RPMI7951 (cell line): ENCODE results near the gene KIAA2012. TPM values are rescaled to one million over a fixed set of nuclear protein-coding genes. Genes with fewer than 3 reads are reported as not detected.
"Not testable (repeated sequence)": the region's sequence is repeated elsewhere in the genome, so short reads cannot be mapped to it uniquely, and the experiment has no call there.

ENCODE experiments used
- DNase-seq: peaks from one replicate; pipeline ENCODE4 v3.0.0-alpha.2; 2012; ENCODE audit warnings: low read depth
- total RNA-seq: library from RNA; depleted of rRNA; stranded (reverse); fragments of >200 nt; shearing (Covaris generic); gene quantifications from 2 replicates; pipeline ENCODE4 v1.2.3, GENCODE V29; 2014

The KIAA2012 gene
- total RNA-seq, 1 experiment from 2014 or later = under 0.01 TPM

GRCh38 chr2:202115479-202115971 is 42.5 kb downstream of the KIAA2012 start:
- peak; percentile 73 for DNase-seq

DNA sequence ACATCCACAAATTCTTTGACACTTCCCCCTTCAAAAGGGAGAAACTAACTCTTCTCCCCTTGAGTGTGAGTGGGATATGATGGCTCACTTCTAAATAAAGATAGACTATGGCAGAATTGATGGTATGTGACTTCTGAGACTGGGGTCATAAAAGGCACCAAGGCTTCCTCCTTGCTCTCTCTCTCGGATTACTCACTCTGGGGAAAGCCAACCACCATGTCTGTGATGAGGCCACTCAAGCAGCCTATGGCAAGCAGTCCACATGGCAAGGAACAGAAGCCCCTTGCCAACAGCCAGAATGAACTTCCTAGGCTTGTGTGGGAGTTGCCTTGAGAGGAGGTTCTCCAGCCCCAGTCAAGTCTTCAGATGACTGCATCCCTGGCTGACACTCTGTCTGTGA is 43.6 kb downstream of the KIAA2012 start:
- peak; percentile 33 for DNase-seq

DNA sequence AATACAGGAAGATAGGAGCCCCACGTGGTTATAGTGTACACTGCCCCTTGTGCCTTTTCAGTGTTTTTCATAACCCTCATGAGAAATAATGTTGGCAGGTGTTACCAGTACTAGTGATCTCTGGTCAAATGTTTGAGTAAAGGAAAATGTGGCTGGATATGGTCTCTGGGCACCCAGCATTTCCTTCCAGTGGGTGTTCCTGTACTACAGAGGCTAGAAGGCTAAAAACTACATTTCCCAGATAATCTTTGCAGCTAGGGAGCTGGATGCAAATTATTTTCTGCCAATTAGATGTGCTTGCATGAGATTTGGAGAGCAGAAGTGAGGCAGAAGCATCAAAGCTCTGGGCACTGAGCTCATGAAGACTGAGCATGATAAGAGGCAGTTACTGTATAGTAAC is 45.1 kb downstream of the KIAA2012 start:
- no peak for DNase-seq

DNA sequence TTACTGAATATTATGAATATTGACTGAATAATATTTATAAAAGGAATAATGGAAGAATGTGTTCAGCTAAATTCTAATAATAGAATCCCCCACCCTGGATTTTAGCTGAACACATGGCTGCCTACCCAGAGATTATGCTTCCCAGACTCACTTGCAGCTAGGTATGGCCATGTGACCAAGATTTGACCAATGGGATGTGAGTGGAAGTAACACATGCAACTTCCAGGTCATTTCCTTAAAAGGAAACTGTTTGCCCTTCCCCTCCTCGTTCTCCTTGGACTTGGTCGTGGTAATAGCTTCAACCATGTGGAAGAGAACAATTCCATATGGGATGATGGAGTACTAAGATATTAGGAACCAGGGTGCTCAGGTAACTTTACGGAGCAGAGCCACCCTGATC is 47.8 kb downstream of the KIAA2012 start:
- no peak for DNase-seq

DNA sequence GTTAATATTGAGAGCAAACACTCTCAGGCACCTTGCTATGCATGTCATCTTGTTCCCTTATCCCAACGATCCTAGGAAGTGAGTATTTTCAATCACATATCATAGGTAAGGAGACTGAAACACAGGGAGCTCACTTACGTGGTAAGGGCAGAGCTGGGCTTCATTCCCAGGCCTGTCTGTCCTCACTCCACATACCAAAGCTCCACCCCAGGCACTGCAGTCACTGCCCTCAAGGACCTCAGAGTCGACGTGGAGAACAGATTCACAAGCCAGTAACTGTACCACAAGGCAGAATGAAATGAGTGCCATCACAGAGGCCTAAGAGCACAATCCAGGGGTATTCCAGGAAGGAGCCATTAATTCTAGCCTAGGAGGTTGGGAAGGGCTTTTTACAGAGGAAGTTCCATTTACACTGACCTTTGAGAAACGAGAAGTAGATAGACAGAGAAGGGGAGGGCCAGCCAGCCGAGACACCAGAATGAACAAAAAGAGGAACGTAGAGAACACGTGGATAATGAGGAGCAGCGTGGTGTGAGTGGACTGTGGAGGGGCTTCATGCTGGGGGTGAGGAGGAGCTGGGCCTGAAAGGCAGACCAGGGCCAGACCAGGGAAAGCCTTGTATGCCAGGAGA is 48.6 kb downstream of the KIAA2012 start:
- no peak for DNase-seq

DNA sequence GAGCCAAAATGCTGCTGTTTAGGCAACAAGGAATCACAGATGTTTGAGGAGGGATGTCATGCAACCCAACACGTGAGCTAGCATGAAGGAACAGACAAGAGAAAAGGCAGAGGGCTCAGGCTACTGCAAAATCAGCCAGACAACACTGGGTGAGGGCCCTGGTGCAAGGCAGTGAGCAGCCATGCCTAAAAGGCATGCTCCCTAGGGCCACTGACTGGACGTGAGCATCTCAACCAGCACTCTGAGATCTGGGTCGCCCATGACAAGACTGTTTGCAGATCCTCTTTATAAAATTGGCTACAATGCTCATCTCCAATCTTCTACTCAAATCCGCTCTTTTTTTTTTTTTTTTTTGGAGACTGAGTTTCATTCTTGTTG is 49.1 kb downstream of the KIAA2012 start:
- no peak for DNase-seq

- DNase-seq = no peak
These were observed 50.1 kb downstream of the KIAA2012 start for GRCh38 chr2:202122980-202123720.

DNA sequence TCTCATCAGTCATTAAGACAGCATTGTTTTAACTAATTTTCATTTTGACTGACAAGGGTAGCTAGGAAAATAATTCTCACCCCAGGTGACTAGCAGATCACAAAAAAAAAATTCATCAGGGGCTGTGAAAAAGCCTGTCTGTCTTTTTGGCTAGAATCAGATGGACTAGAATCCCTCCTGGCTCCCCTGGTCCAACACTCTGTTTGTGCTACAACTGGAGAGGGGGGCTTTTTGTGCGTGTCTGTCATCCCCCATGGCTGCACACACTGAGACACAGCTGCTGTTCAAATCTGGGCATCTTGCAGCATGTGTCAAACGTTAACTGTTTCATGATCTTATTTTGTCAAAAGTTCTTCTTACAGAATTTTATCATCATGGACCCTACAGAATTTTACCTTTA is 51.2 kb downstream of the KIAA2012 start:
- no peak for DNase-seq

DNA sequence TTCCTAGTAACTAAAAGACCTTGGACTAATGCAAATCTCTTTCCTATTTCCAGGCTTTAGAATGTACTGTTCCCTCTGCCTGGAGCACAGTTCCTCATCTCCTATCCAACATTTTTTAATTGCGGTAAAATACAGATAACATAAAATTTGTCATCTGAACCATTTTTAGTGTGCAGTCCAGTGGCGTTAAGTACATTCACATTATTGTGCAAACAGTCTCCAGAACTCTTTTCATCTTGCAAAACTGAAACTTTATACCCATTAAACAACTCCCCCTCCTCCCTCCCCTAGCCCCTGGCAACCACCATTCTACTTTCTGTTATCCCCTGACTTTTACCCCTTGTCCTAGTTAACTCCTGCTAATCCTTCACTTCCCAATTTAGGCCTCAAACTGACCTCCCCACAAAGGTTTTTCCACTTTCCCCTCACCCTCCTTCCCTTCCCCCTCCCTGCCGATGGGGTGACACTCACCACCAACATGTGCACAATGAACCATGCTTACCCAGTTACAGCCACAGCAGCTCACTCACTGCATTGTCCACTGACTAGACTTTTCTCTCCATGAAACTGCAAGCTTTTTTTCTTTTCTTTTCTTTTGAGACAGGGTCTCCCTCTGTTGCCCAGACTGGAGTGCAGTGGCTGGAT is 54.8 kb downstream of the KIAA2012 start:
- no peak for DNase-seq

- DNase-seq = no peak
These were observed 56.8 kb downstream of the KIAA2012 start for GRCh38 chr2:202129841-202130240.

GRCh38 chr2:202133200-202133908 is 60.3 kb downstream of the KIAA2012 start:
- DNase-seq = no peak

- no peak for DNase-seq
These were observed 60.8 kb downstream of the KIAA2012 start for GRCh38 chr2:202133909-202134265.

DNA sequence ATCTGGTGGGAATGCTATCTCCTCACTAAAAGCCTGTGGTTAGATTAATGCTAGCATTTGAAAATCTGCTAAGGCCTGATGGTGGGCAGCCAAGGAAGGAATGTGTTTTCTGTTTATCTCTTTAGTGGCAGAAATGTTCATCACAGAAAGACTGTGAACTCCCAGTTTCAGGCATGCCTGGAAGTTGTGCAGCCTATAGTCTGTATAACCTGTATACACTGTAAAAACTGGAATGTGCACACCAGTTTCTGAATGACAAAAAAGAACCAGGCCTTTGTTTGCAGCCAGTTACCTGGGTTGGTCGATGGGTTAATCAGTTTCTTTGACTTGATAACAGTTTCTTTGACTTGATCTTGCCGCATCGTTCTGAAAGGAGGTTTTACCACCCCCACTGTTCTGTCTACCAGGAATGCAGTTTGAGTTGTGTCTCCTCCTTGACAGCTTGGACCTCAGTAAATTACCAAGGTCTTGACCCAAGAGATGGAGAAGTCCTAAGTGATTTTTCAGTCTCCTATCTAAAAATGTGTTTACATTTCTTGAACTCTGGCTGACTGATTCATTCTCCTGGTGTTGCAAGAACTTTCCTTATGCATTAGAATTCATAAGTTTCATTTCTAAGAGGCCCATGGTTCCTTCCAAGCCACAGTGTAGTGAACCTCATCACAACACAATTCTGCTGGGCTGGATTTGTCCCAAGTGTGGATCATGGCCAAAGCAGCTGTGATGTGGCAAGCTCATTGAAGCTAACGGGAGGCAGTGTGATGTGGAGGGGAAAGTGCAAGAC is 62.2 kb downstream of the KIAA2012 start:
- peak; percentile 89 for DNase-seq

GRCh38 chr2:202136039-202136438 is 63.0 kb downstream of the KIAA2012 start:
- not testable (repeated sequence) for DNase-seq

DNA sequence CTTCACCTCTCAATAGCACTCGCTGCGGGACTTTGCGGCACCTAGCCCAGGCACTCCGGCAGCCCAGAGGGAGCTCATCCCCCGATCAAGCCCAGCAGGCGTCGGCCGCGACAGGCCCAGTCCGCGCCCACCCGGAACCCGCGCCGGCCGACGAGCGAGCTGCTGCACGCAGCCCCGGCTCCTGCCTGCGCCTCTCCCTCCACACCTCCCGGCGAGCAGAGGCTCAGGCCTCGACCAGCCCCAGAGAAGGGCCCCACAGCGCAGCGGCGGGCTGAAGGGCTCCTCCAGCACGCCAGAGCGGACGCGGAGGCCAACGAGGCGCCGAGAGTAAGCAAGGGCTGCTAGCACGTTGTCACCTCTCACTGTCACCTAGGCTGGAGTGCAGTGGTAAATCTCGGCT is 63.5 kb downstream of the KIAA2012 start:
- DNase-seq = no peak

DNA sequence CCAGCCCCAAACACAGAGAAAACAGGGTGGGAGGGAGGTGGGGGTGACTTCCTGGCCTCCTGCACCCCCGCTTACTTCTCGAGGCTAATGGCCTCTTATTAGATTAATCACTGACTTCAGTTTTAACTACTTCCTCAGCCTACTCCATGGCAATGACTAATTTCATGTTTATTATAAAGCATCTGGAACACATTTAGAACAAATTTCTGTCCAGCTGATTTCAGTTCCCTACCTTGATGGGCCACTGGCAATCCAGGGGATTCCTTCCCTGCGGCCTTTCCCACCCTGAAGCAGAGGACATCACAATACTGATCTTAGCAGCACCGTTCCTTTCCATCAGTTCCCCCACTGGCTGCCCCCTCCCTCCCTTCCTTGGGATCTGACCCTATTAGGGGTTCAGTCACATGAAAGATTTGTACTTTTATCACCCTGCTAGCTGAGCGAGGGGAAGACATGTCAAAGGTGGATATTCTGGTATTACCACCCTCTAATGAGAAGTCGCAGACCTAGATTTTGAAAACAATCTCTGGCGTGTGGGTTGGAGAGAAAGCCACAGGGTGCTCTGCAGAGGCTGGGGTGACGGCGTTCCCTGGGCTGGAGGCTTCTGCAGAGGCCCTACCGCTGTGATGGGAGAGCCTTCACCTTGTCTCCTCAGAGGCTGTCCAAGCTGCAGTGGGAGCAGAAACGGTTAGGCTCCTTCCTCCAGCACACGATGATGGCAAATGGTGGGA is 67.6 kb downstream of the KIAA2012 start:
- peak; percentile 53 for DNase-seq

DNA sequence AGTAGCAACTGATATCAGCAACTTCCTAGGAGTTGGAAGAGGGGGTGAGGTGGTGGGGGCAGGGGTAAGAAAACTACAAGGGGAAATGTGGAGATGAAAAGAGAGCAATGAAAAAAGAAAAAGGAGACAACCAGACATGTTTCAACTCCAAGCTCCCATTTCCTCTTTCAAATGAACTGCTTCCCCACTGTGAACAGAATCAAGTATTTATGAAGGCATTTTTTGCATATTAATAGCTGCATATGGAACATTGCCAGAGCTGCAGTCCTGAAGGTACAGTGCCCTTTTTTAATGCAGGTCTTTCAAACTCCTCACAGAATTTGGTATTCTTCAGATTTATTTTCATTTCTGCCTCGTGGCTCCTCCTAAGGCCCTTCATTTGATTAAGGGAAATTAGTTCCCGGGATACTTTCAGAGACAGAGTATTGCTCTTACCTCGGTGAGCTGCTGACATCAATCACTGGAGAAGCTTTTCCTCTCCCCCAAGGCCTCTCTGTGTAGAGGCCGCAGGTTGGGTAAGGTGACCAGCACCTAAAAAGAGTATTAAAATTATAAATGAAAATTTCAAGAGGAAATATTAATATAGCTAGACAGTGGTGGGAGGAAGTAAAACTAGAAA is 68.4 kb downstream of the KIAA2012 start:
- no peak for DNase-seq

DNA sequence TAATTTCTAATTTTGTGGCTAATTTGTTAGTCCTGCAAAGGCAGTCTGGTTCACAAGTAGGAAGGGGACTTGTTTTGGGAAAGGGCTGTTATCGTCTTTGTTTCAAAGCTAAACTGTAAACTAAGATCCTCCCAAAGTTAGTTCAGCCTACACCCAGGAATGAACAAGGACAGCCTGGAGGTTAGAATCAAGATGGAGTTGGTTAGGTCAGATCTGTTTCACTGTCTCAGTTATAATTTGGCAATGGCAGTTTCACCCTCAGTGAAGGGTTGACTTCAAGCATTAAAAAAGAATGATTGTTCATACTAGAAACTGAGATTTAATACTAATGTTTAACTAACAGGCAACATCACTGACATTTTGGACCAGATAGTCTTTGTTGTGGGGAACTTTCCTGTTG is 69.5 kb downstream of the KIAA2012 start:
- DNase-seq = no peak

GRCh38 chr2:202147775-202148174 is 74.7 kb downstream of the KIAA2012 start:
- no peak for DNase-seq

GRCh38 chr2:202148515-202149154 is 75.6 kb downstream of the KIAA2012 start:
- no peak for DNase-seq
